ENCODE measurements around the gene NEDD4L. TPM values are rescaled to one million over a fixed set of nuclear protein-coding genes. Genes with fewer than 3 reads are reported as not detected.

Gene NEDD4L
- total RNA-seq, 1 experiment from 2014 or later, result 31.7 TPM

- DNase-seq (ENCODE audit: low read depth in 1 of 2, low spot score in 2 of 2), result peak in 1 of 2 experiments; percentile 77
- no peak overlapping the region for H3K4me3 ChIP-seq
- H3K9me3 ChIP-seq (replicated peaks), result no peaks in the 10 kb centered on the region; the same call in 1 of the 2 replicates
- no peaks in the 10 kb centered on the region for H3K36me3 ChIP-seq
- H3K27ac ChIP-seq, result peak overlapping the region; percentile 80
- H3K4me1 ChIP-seq (replicated peaks), result peaks cover 55% of the 10 kb centered on the region
- no peaks in the 10 kb centered on the region for H3K27me3 ChIP-seq (replicated peaks)
Observed at GRCh38 chr18:58097907-58098166, 53.8 kb downstream of the NEDD4L start.

- Histone ChIP-seq H3K9me3 (replicated peaks) (no peaks in the 10 kb centered on the region; the same call in 1 of the 2 replicates), H3K27ac (peak overlapping the region; percentile 80), H3K4me3 (no peak overlapping the region), H3K36me3 (no peaks in the 10 kb centered on the region), H3K4me1 (replicated peaks) (peaks cover 60% of the 10 kb centered on the region), H3K27me3 (replicated peaks) (no peaks in the 10 kb centered on the region)
- no peak for DNase-seq (ENCODE audit: low read depth in 1 of 2, low spot score in 2 of 2)
Observed at GRCh38 chr18:58098706-58099105, 54.7 kb downstream of the NEDD4L start.

- DNase-seq (ENCODE audit: low read depth in 1 of 2, low spot score in 2 of 2), result no peak
- no peaks in the 10 kb centered on the region; the same call in 1 of the 2 replicates for H3K9me3 ChIP-seq (replicated peaks)
- no peaks in the 10 kb centered on the region for H3K36me3 ChIP-seq
- no peak overlapping the region for H3K27ac ChIP-seq
- no peaks in the 10 kb centered on the region for H3K27me3 ChIP-seq (replicated peaks)
- peaks cover 73% of the 10 kb centered on the region for H3K4me1 ChIP-seq (replicated peaks)
- no peak overlapping the region for H3K4me3 ChIP-seq
Observed at GRCh38 chr18:58100154-58100553, 56.1 kb downstream of the NEDD4L start.

DNA sequence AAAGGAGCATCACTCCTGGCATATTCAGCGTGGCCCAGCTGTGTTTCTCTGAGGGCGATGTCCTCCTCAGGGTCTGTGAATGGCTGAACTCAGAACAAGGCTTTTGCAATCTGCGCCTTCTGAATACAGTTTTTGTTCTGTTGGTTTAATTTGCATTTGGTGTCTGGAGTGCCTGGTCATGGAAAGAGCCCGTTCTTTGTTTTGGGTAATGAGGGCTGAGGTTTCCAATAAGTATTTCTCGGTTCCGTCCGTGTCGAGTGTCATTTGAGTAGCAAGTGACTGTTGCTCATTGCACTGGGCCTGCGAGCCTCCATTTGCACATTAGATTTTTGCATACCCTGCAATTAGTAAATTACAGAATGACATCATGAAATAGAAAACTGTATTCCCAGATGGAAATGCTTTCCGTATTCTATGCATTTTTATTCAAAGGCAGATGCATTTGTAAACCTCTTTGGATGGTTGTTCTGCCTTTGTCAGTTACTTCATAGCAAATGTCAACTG, 57.3 kb downstream of the NEDD4L start:
- Histone ChIP-seq H3K4me3 (no peak overlapping the region), H3K4me1 (replicated peaks) (peaks cover 74% of the 10 kb centered on the region), H3K27me3 (replicated peaks) (no peaks in the 10 kb centered on the region), H3K27ac (no peak overlapping the region), H3K36me3 (no peaks in the 10 kb centered on the region), H3K9me3 (replicated peaks) (no peaks in the 10 kb centered on the region; the same call in 1 of the 2 replicates)
- no peak for DNase-seq (ENCODE audit: low read depth in 1 of 2, low spot score in 2 of 2)

DNA sequence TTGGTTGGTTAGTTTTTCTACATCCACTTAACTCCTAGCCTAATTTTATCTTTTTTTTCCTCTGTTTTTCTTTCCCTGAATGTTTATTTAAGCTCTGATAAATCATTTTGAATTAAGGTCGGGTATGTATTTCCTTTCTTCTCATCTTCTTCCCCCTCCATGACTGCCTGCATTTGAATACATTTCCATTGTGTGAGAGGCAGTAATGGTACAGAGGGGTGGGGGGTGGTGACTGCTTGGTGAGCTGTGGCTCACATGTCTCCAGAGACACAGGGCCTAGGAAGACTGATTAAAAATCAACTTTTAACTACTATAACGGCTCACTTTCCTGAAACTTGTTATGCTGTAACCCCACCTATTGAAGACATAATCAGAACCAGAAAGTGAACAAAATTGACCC, 58.0 kb downstream of the NEDD4L start:
- no peak overlapping the region for H3K27ac ChIP-seq
- no peaks in the 10 kb centered on the region for H3K27me3 ChIP-seq (replicated peaks)
- H3K4me1 ChIP-seq (replicated peaks), result peaks cover 68% of the 10 kb centered on the region
- H3K36me3 ChIP-seq, result no peaks in the 10 kb centered on the region
- no peak overlapping the region for H3K4me3 ChIP-seq
- no peak for DNase-seq (ENCODE audit: low read depth in 1 of 2, low spot score in 2 of 2)
- no peaks in the 10 kb centered on the region; the same call in 1 of the 2 replicates for H3K9me3 ChIP-seq (replicated peaks)

- H3K36me3 ChIP-seq, result no peaks in the 10 kb centered on the region
- no peaks in the 10 kb centered on the region; the same call in 1 of the 2 replicates for H3K9me3 ChIP-seq (replicated peaks)
- no peak overlapping the region for H3K4me3 ChIP-seq
- H3K27me3 ChIP-seq (replicated peaks), result no peaks in the 10 kb centered on the region
- no peak overlapping the region for H3K27ac ChIP-seq
- DNase-seq (ENCODE audit: low read depth in 1 of 2, low spot score in 2 of 2), result no peak
- H3K4me1 ChIP-seq (replicated peaks), result peaks cover 59% of the 10 kb centered on the region
Observed at GRCh38 chr18:58102875-58103274, 58.8 kb downstream of the NEDD4L start.

GRCh38 chr18:58103339-58103985, 59.4 kb downstream of the NEDD4L start:
- Histone ChIP-seq H3K27me3 (replicated peaks) (no peaks in the 10 kb centered on the region), H3K4me3 (peak overlapping the region; percentile 7; the same call in 1 of the 2 replicates), H3K4me1 (replicated peaks) (peaks cover 53% of the 10 kb centered on the region), H3K9me3 (replicated peaks) (no peaks in the 10 kb centered on the region), H3K27ac (no peak overlapping the region), H3K36me3 (no peaks in the 10 kb centered on the region)
- DNase-seq (ENCODE audit: low read depth in 1 of 2, low spot score in 2 of 2), result peak in 1 of 2 experiments; percentile 40

- H3K4me3 ChIP-seq, result no peak overlapping the region
- H3K9me3 ChIP-seq (replicated peaks), result no peaks in the 10 kb centered on the region
- no peaks in the 10 kb centered on the region for H3K36me3 ChIP-seq
- no peak for DNase-seq (ENCODE audit: low read depth in 1 of 2, low spot score in 2 of 2)
- H3K27ac ChIP-seq, result no peak overlapping the region
- H3K27me3 ChIP-seq (replicated peaks), result no peaks in the 10 kb centered on the region
- peaks cover 47% of the 10 kb centered on the region for H3K4me1 ChIP-seq (replicated peaks)
Observed at GRCh38 chr18:58104096-58104495, 60.1 kb downstream of the NEDD4L start.

DNA sequence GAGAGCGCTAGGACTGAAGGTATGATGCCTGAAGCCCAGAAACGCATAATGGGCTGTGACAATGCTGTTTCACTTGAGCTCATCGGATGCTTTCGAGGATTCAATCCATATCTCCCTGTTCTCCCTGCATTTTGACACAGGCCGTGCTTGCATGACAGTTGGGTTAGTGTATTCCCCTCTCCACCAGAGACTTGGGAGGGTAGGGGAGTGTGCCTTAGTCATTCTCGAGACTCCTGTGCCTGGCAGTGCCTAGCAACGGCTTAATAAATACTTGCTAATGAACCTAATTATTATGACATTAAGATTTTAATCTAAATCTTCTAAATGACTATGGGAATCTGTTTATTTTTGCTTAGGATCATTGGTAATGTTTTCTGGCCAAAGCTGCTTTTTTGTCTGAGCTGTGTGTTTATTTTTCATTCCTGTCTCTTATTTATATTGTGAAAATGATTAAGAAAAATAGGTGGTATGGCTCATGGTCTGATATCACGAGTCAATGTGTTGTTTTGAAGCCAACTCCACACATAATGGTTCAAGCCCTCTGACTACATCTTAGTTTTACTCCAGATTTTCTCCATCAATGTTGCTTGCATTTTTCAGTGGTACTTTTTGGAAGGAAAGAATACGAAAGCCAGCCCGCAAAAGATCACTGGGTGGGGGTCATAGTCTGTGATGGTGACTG, 61.3 kb downstream of the NEDD4L start:
- no peaks in the 10 kb centered on the region for H3K36me3 ChIP-seq
- no peaks in the 10 kb centered on the region for H3K9me3 ChIP-seq (replicated peaks)
- DNase-seq (ENCODE audit: low read depth in 1 of 2, low spot score in 2 of 2), result peak in 1 of 2 experiments; percentile 40
- peak overlapping the region; percentile 3; the same call in 1 of the 2 replicates for H3K27ac ChIP-seq
- H3K4me1 ChIP-seq (replicated peaks), result peaks cover 37% of the 10 kb centered on the region
- H3K4me3 ChIP-seq, result no peak overlapping the region
- H3K27me3 ChIP-seq (replicated peaks), result no peaks in the 10 kb centered on the region

- no peaks in the 10 kb centered on the region for H3K36me3 ChIP-seq
- DNase-seq (ENCODE audit: low read depth in 1 of 2, low spot score in 2 of 2), result no peak
- peaks cover 37% of the 10 kb centered on the region for H3K4me1 ChIP-seq (replicated peaks)
- peak overlapping the region; percentile 3; the same call in 1 of the 2 replicates for H3K27ac ChIP-seq
- no peaks in the 10 kb centered on the region for H3K9me3 ChIP-seq (replicated peaks)
- H3K27me3 ChIP-seq (replicated peaks), result no peaks in the 10 kb centered on the region
- no peak overlapping the region for H3K4me3 ChIP-seq
Observed at GRCh38 chr18:58105888-58106260, 61.8 kb downstream of the NEDD4L start.

DNA sequence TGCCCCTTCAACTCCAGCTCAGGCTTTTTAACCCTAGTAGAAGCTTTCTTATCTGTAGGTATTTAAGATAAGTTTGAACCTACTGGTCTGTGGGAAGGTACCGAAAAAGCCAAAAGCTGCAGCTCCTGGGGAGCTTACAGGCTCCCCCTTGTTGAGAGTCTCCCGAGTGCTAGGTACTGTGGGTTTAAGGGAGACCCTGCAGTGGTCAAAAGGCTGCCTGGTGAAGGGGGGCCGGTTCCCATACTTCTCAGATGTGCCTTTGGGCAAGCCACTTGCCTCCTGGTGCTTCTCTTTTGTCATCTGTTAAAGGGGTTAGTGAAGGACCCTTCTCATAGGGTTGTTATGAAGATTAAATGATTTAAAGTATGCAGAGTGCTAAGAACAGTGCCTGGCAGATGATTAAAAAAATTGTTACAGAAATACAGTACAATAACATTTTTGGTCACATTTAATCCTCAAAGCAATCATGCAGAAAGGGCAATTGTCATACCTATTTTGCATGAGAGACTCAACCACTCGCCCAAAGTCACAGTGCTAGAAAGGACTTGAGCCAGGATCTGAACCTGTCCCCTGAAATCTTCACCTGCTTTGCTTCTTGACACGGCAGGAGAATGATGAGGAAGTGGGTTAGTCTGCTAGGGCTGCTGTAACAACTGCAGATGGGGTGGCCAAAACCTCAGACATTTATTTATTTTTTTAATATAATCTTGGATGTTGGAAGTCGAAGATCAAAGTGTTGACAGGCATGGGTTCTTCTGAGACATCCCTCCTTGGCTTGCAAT, 62.5 kb downstream of the NEDD4L start:
- Histone ChIP-seq H3K27ac (no peak overlapping the region), H3K36me3 (no peaks in the 10 kb centered on the region), H3K4me3 (no peak overlapping the region), H3K4me1 (replicated peaks) (peaks cover 37% of the 10 kb centered on the region), H3K9me3 (replicated peaks) (no peaks in the 10 kb centered on the region), H3K27me3 (replicated peaks) (no peaks in the 10 kb centered on the region)
- no peak for DNase-seq (ENCODE audit: low read depth in 1 of 2, low spot score in 2 of 2)

DNA sequence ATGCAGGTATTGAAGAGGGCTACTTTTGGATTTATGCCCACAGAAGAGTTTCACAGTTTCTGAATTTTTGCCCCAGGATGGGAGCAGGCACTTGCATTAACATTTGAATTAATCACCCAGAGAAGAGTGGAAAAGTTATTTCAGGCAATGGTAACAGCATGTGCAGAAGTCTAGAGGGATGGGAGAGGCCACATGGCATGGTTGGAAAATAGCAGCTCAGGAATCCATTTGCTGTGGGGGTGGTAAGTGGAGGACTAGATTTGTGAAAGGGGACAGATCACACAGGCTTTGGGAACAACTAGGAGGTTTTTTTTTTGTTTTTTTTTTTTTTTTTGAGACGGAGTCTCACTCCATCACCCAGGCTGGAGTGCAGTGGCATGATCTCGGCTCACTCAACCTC, 65.2 kb downstream of the NEDD4L start:
- peaks cover 16% of the 10 kb centered on the region for H3K4me1 ChIP-seq (replicated peaks)
- H3K27ac ChIP-seq, result no peak overlapping the region
- H3K27me3 ChIP-seq (replicated peaks), result no peaks in the 10 kb centered on the region
- no peaks in the 10 kb centered on the region for H3K9me3 ChIP-seq (replicated peaks)
- no peak for DNase-seq (ENCODE audit: low read depth in 1 of 2, low spot score in 2 of 2)
- no peaks in the 10 kb centered on the region for H3K36me3 ChIP-seq
- no peak overlapping the region for H3K4me3 ChIP-seq

DNA sequence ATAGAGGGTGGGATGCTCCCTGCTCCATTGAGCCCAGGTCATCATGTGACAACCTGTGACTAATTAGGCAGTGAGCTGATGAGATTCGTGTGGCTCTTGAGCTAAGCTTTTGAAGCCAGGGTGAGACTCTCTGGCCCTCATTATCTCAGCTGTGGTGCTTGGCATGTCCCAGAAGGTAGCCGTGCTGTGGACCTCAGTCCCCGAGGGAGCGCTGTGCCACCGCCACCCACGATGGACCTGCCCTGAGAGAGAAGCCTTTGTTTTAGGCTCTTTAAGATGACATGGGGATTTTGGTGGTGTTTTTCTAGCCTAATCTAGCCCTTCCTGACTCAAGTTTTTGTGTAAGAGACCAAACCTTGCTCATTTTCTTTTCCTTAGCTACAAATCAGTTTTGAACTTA, 66.4 kb downstream of the NEDD4L start:
- H3K4me3 ChIP-seq, result no peak overlapping the region
- no peaks in the 10 kb centered on the region for H3K36me3 ChIP-seq
- H3K9me3 ChIP-seq (replicated peaks), result no peaks in the 10 kb centered on the region
- no peak for DNase-seq (ENCODE audit: low read depth in 1 of 2, low spot score in 2 of 2)
- H3K27ac ChIP-seq, result no peak overlapping the region
- peaks cover 7% of the 10 kb centered on the region for H3K4me1 ChIP-seq (replicated peaks)
- no peaks in the 10 kb centered on the region for H3K27me3 ChIP-seq (replicated peaks)

DNA sequence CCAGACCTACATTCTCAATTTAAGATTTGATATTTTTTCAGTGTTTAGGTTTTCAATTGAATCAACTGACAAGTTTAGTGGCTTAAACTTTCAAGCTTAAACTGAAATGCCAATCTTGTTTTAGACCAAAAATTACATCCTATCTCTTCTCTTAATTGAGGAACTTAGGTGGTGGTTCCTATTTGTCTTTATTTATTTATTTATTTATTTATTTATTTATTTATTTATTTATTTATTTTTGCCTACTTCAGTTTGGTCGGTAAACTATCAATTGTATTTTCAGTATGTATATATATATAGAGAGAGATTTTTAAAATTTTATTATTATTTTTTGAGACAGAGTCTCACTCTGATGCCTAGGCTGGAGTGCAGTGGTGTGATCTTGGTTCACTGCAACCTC, 68.1 kb downstream of the NEDD4L start:
- H3K27me3 ChIP-seq (replicated peaks), result no peaks in the 10 kb centered on the region
- no peaks in the 10 kb centered on the region for H3K36me3 ChIP-seq
- H3K4me3 ChIP-seq, result no peak overlapping the region
- no peaks in the 10 kb centered on the region for H3K4me1 ChIP-seq (replicated peaks)
- DNase-seq (ENCODE audit: low read depth in 1 of 2, low spot score in 2 of 2), result no peak
- no peaks in the 10 kb centered on the region for H3K9me3 ChIP-seq (replicated peaks)
- no peak overlapping the region for H3K27ac ChIP-seq

Data from SJSA1 (cell line).